SK-N-MC (cell line): ENCODE results near the gene SMC1B.

ENCODE experiments used
- EZH2 ChIP-seq: fragments of 200-600 bp; sonication (generic); IDR thresholded peaks from one replicate; pipeline ENCODE4 v1.6.1; 2017; ENCODE audit warnings: antibody characterized with exemption
- POLR2AphosphoS5 ChIP-seq: IDR thresholded peaks from 2 replicates; pipeline ENCODE4 v1.6.1; 2012; ENCODE audit warnings: mild to moderate bottlenecking, low read depth, low read length, borderline replicate concordance

DNA sequence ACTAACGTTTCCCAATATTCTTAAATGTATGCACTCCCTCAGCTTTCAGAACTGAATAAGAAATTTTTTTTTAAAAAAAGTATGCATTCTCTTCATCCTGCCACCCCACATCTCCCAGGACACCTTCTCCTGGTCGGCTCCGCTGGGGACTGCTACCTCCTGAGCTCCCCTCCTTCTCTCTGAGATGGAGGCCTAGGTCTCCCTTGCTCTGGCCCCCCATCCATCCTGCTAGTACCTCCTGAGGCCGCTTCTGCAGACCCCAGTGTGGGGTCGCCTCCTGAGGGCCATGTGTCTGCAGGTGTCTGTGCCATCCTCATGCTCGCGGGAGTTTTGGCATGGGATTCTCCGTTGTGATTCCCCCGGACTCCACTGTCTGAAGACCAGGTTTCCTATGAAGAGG lies 75.9 kb downstream of the SMC1B start:
- TF ChIP-seq EZH2 = no peak
- TF ChIP-seq POLR2AphosphoS5 = no peak
